ENCODE results near the gene FBXL20.
"Not testable (repeated sequence)": the region's sequence is repeated elsewhere in the genome, so short reads cannot be mapped to it uniquely, and the experiment has no call there.

Gene FBXL20

GRCh38 chr17:39284685-39285084 is 116.7 kb downstream of the FBXL20 start:
- H3K4me3 ChIP-seq (ENCODE audit: control insufficient read depth, low read depth, low read length) = no peak overlapping the region
- TF ChIP-seq CTCF (IDR thresholded peaks at IDR 0.05; ENCODE audit: control insufficient read depth, insufficient read depth, low read depth, low read length, missing control alignments) = no peak
- no peak for DNase-seq (ENCODE audit: low read depth)

- H3K4me3 ChIP-seq (ENCODE audit: control insufficient read depth, low read depth, low read length) = no peak overlapping the region
- DNase-seq (ENCODE audit: low read depth) = no peak
- no peak for TF ChIP-seq CTCF (IDR thresholded peaks at IDR 0.05; ENCODE audit: control insufficient read depth, insufficient read depth, low read depth, low read length, missing control alignments)
These were observed 117.5 kb downstream of the FBXL20 start for GRCh38 chr17:39283896-39284295.

GRCh38 chr17:39283098-39283497 is 118.3 kb downstream of the FBXL20 start:
- H3K4me3 ChIP-seq (ENCODE audit: control insufficient read depth, low read depth, low read length) = no peak overlapping the region
- DNase-seq (ENCODE audit: low read depth) = no peak
- TF ChIP-seq CTCF (IDR thresholded peaks at IDR 0.05; ENCODE audit: control insufficient read depth, insufficient read depth, low read depth, low read length, missing control alignments) = no peak

GRCh38 chr17:39281806-39282205 is 119.6 kb downstream of the FBXL20 start:
- TF ChIP-seq CTCF (IDR thresholded peaks at IDR 0.05; ENCODE audit: control insufficient read depth, insufficient read depth, low read depth, low read length, missing control alignments) = no peak
- no peak overlapping the region for H3K4me3 ChIP-seq (ENCODE audit: control insufficient read depth, low read depth, low read length)
- DNase-seq (ENCODE audit: low read depth) = no peak

GRCh38 chr17:39278246-39278645 is 123.2 kb downstream of the FBXL20 start:
- DNase-seq (ENCODE audit: low read depth) = not testable (repeated sequence)

GRCh38 chr17:39277110-39277509 is 124.3 kb downstream of the FBXL20 start:
- H3K4me3 ChIP-seq (ENCODE audit: control insufficient read depth, low read depth, low read length) = no peak overlapping the region

More at GRCh38 chr17:39278246-39278645, 123.2 kb downstream of the FBXL20 start:
- H3K4me3 ChIP-seq (ENCODE audit: control insufficient read depth, low read depth, low read length) = not testable (repeated sequence)

GRCh38 chr17:39276113-39276512 is 125.3 kb downstream of the FBXL20 start:
- TF ChIP-seq CTCF (IDR thresholded peaks at IDR 0.05; ENCODE audit: control insufficient read depth, insufficient read depth, low read depth, low read length, missing control alignments) = no peak
- no peak for DNase-seq (ENCODE audit: low read depth)
- no peak overlapping the region for H3K4me3 ChIP-seq (ENCODE audit: control insufficient read depth, low read depth, low read length)

More at GRCh38 chr17:39277110-39277509, 124.3 kb downstream of the FBXL20 start:
- no peak for DNase-seq (ENCODE audit: low read depth)
- no peak for TF ChIP-seq CTCF (IDR thresholded peaks at IDR 0.05; ENCODE audit: control insufficient read depth, insufficient read depth, low read depth, low read length, missing control alignments)

All from AG09309 (cell line).